Body of pancreas (tissue), 4 donors: Measurements from ENCODE around the gene TMEM242. TPM values are rescaled to one million over a fixed set of nuclear protein-coding genes. Genes with fewer than 3 reads are reported as not detected.
A peak's percentile ranks its signal among the peaks of the same experiment; 100 is the strongest.

Source experiments
- ATAC-seq: fragments of 150-250 bp; one replicate; pipeline ENCODE4 v1.9.1; 2016
- DNase-seq, 4 donors: peaks; one replicate each; pipeline ENCODE4 v3.0.0-alpha.2; 2019
- H3K27ac ChIP-seq, 4 donors: fragments of 200-600 bp; sonication (generic); 1 replicate in 3 of 4; 2 replicates in 1 of 4; pipeline versions ENCODE4 v1.5.1 to v1.6.1; 2016 to 2019; ENCODE audit warnings: mild to moderate bottlenecking in 1 of 4, mixed read lengths in 1 of 4, moderate library complexity in 1 of 4
- H3K27me3 ChIP-seq, 2 donors: fragments of 200-600 bp; sonication (generic); one replicate each; pipeline ENCODE4 v1.6.0; 2016; ENCODE audit warnings: mild to moderate bottlenecking in 1 of 2
- H3K36me3 ChIP-seq, 2 donors: fragments of 200-600 bp; sonication (generic); replicated peaks in 1 of 2; 2 replicates each; pipeline ENCODE4 v1.5.1; 2016; ENCODE audit warnings: low read depth in 2 of 2; ENCODE audit not compliant: insufficient read depth in 1 of 2
- H3K4me1 ChIP-seq: fragments of 200-600 bp; sonication (generic); one replicate; pipeline ENCODE4 v1.6.0; 2016
- H3K4me3 ChIP-seq, 2 donors: fragments of 200-600 bp; sonication (generic); 1 replicate in 1 of 2; 2 replicates in 1 of 2; pipeline ENCODE4 v1.5.1; 2016 to 2019
- H3K9me3 ChIP-seq, 3 donors: fragments of 200-600 bp; sonication (generic); 1 replicate in 2 of 3; 2 replicates in 1 of 3; pipeline ENCODE4 v1.5.1; 2016
- CTCF ChIP-seq, 7 experiments: fragments of 450-650 bp in 4 of 7; fragments of 200-600 bp in 3 of 7; sonication (generic) in 3 of 7; IDR thresholded peaks; one replicate each; pipeline ENCODE4 v1.5.1; 2016 to 2019; ENCODE audit warnings: antibody characterized with exemption in 7 of 7
- POLR2A ChIP-seq, 3 donors: fragments of 450-650 bp; IDR thresholded peaks; one replicate each; pipeline ENCODE4 v1.6.1; 2016; ENCODE audit warnings: antibody characterized with exemption in 3 of 3, mild to moderate bottlenecking in 2 of 3
- WGBS, 2 donors: methylation state at CpG; one replicate each; pipeline ENCODE4 v1.1.5; 2017; 5-methylcytosine and 5-hydroxymethylcytosine counted together
- intact Hi-C: fragments of 100-400 bp; cut with DNase I; formaldehyde crosslinking; loops from one replicate; pipeline ENCODE4 v1.15.1; 2023
- total RNA-seq, 2 donors: library from RNA; depleted of rRNA; stranded (reverse); fragments of >200 nt; gene quantifications; one replicate each; pipeline ENCODE4 v1.1.0, GENCODE V29; 2016

Gene TMEM242
- total RNA-seq, 2 donors from 2014 or later = 1.6 to 6.2 TPM

GRCh38 chr6:157266274-157267101 lies 56.8 kb downstream of the TMEM242 start:
- DNase-seq = peak in 2 of 4 donors; percentile 2
- Histone ChIP-seq H3K4me1 (peaks cover 13% of the 10 kb centered on the region), H3K4me3 (no peak overlapping the region), H3K27ac (no peak overlapping the region), H3K9me3 (no peaks in the 10 kb centered on the region), H3K36me3 (no peaks in the 10 kb centered on the region), H3K27me3 (no peaks in the 10 kb centered on the region)
- intact Hi-C loops = no loop called here
- 91 to 92% methylated on average over 15 to 20 of the region's 20 CpGs for WGBS, 2 donors
- ATAC-seq = no peak
- TF ChIP-seq CTCF (IDR thresholded peaks at IDR 0.05) = no peak
- no peak for TF ChIP-seq POLR2A (IDR thresholded peaks at IDR 0.05)

GRCh38 chr6:157265635-157266034 lies 57.7 kb downstream of the TMEM242 start:
- intact Hi-C loops = no loop called here
- H3K27ac ChIP-seq = no peak overlapping the region
- peaks cover 13% of the 10 kb centered on the region for H3K4me1 ChIP-seq
- H3K9me3 ChIP-seq = no peaks in the 10 kb centered on the region
- H3K36me3 ChIP-seq = no peaks in the 10 kb centered on the region
- ATAC-seq (no peak), DNase-seq (no peak)
- TF ChIP-seq POLR2A (IDR thresholded peaks at IDR 0.05) = no peak
- TF ChIP-seq CTCF (IDR thresholded peaks at IDR 0.05) = no peak
- WGBS, 2 donors = 83 to 85% methylated on average over 6 of the region's 6 CpGs
- H3K4me3 ChIP-seq = no peak overlapping the region
- H3K27me3 ChIP-seq = no peaks in the 10 kb centered on the region

- no peak for ATAC-seq
- DNase-seq = peak in 1 of 4 donors; percentile 3
- intact Hi-C loops = no loop called here
- Histone ChIP-seq H3K4me3 (no peak overlapping the region), H3K4me1 (peaks cover 13% of the 10 kb centered on the region), H3K27me3 (no peaks in the 10 kb centered on the region), H3K27ac (no peak overlapping the region), H3K36me3 (no peaks in the 10 kb centered on the region), H3K9me3 (no peaks in the 10 kb centered on the region)
- 84 to 85% methylated on average over 9 to 11 of the region's 11 CpGs for WGBS, 2 donors
- no peak for TF ChIP-seq CTCF (IDR thresholded peaks at IDR 0.05)
- no peak for TF ChIP-seq POLR2A (IDR thresholded peaks at IDR 0.05)
Observed at GRCh38 chr6:157265186-157265585, 58.1 kb downstream of the TMEM242 start.

GRCh38 chr6:157264701-157265100 lies 58.6 kb downstream of the TMEM242 start:
- DNase-seq = peak in 2 of 4 donors; percentile 40 to 59
- ATAC-seq = peak; percentile 25
- 38 to 41% methylated on average over 12 to 13 of the region's 13 CpGs for WGBS, 2 donors
- Histone ChIP-seq H3K9me3 (no peaks in the 10 kb centered on the region), H3K36me3 (no peaks in the 10 kb centered on the region), H3K27me3 (no peaks in the 10 kb centered on the region), H3K4me3 (no peak overlapping the region), H3K27ac (peak overlapping the region in 1 of 4 donors; percentile 8), H3K4me1 (peaks cover 13% of the 10 kb centered on the region)
- TF ChIP-seq CTCF (IDR thresholded peaks at IDR 0.05) (no peak), POLR2A (IDR thresholded peaks at IDR 0.05) (no peak)
- intact Hi-C loops = no loop called here
